GM12878 (cell line): Measurements from ENCODE around the gene ASIC4. TPM values are rescaled to one million over a fixed set of nuclear protein-coding genes. Genes with fewer than 3 reads are reported as not detected.

Experiments used
- ATAC-seq: fragments of 200-7000 bp; cut with Tn5 transposase; 3 replicates; pipeline ENCODE4 v1.9.1; 2020; ENCODE audit warnings: mild to moderate bottlenecking, moderate library complexity
- BruUV-seq: library from RNA; stranded (reverse); fragments of 400-500 nt; replicated peaks from 2 replicates; lab custom pipeline; 2021; lab: Mats Ljungman, UMichigan
- CTCF ChIA-PET: fragments of 300-600 bp; sonication (Branson Sonifier 250); formaldehyde crosslinking; extraction: SDS; loops from one replicate; lab custom pipeline; 2021; ENCODE audit warnings: inconsistent platforms; lab: Yijun Ruan, JAX
- POLR2A ChIA-PET: fragments of 350-600 bp; formaldehyde crosslinking; extraction: SDS; loops from one replicate; lab custom pipeline; 2021; ENCODE audit warnings: inconsistent platforms; lab: Charles Lee
- RAD21 ChIA-PET: fragments of 300-600 bp; sonication (Branson Sonifier 250); formaldehyde crosslinking; loops from one replicate; lab custom pipeline; 2023; ENCODE audit warnings: antibody characterized with exemption; ENCODE audit not compliant: unreplicated experiment; lab: Charles Lee
- SMC1A ChIA-PET: fragments of 300-600 bp; sonication (Branson Sonifier 250); formaldehyde crosslinking; loops from one replicate; lab custom pipeline; 2023; ENCODE audit not compliant: unreplicated experiment, uncharacterized antibody; lab: Charles Lee
- DNase-seq: peaks from one replicate; pipeline ENCODE4 v3.0.0-alpha.2; 2011; ENCODE audit warnings: low read depth, low spot score
- FAIRE-seq: peaks from 3 replicates; lab custom pipeline; 2011; peaks lifted over from hg19 to GRCh38; lab: Jason Lieb, UNC
- H2AFZ ChIP-seq: 2 replicates; pipeline ENCODE4 v1.6.0; 2011; ENCODE audit warnings: low read depth, low read length, control low read depth; ENCODE audit not compliant: control insufficient read depth
- H3K27ac ChIP-seq: 2 replicates; pipeline ENCODE4 v1.5.1; 2011; ENCODE audit warnings: control low read depth; ENCODE audit not compliant: control insufficient read depth, insufficient read depth
- H3K27me3 ChIP-seq, 2 experiments: replicated peaks in 1 of 2; 2 replicates each; pipeline versions ENCODE4 v1.6.0 to v1.6.1; 2011; ENCODE audit warnings: low read length in 1 of 2; ENCODE audit not compliant: control insufficient read depth in 2 of 2, insufficient read depth in 2 of 2
- H3K36me3 ChIP-seq, 2 experiments: 2 replicates each; pipeline ENCODE4 v1.5.1; 2011; ENCODE audit warnings: low read length in 1 of 2; ENCODE audit not compliant: control insufficient read depth in 2 of 2, insufficient read depth in 2 of 2
- H3K4me1 ChIP-seq: 2 replicates; pipeline ENCODE4 v1.6.1; 2011; ENCODE audit warnings: mild to moderate bottlenecking, low read length, moderate library complexity, mixed read lengths; ENCODE audit not compliant: control insufficient read depth, insufficient read depth
- H3K4me2 ChIP-seq: 2 replicates; pipeline ENCODE4 v1.6.0; 2011; ENCODE audit warnings: control low read depth; ENCODE audit not compliant: control insufficient read depth, insufficient read depth
- H3K4me3 ChIP-seq: fragments of 200-600 bp; sonication (generic); 2 replicates; pipeline ENCODE4 v1.5.1; 2016
- H3K79me2 ChIP-seq: 2 replicates; pipeline ENCODE4 v1.6.0; 2011; ENCODE audit warnings: low read length; ENCODE audit not compliant: control insufficient read depth, insufficient read depth
- H3K9ac ChIP-seq: 2 replicates; pipeline ENCODE4 v1.8.0; 2011; ENCODE audit warnings: low read length, control low read depth, mixed read lengths; ENCODE audit not compliant: control insufficient read depth, insufficient read depth
- H3K9me3 ChIP-seq: replicated peaks from 3 replicates; pipeline ENCODE4 v1.5.1; 2011; ENCODE audit warnings: mild to moderate bottlenecking, low read length; ENCODE audit not compliant: control insufficient read depth, insufficient read depth
- H4K20me1 ChIP-seq: 2 replicates; pipeline ENCODE4 v1.6.0; 2011; ENCODE audit not compliant: control insufficient read depth, insufficient read depth
- CREM ChIP-seq: IDR thresholded peaks from 2 replicates; pipeline ENCODE4 v1.6.1; 2014; ENCODE audit warnings: antibody characterized with exemption, low read depth
- FOS ChIP-seq: IDR thresholded peaks from 3 replicates; pipeline ENCODE4 v1.6.1; 2011; ENCODE audit warnings: borderline replicate concordance; ENCODE audit not compliant: insufficient read length; ENCODE audit errors: extremely low read depth
- IKZF2 ChIP-seq, 2 experiments: fragments of 450-650 bp; IDR thresholded peaks; 2 replicates each; pipeline ENCODE4 v1.6.1; 2017; ENCODE audit warnings: mild to moderate bottlenecking in 2 of 2, moderate library complexity in 2 of 2
- RAD21 ChIP-seq: IDR thresholded peaks from 2 replicates; pipeline ENCODE4 v1.6.1; 2011; ENCODE audit warnings: mild to moderate bottlenecking, low read depth, low read length, moderate library complexity; ENCODE audit not compliant: insufficient read depth
- RB1 ChIP-seq: fragments of 450-650 bp; formaldehyde crosslinking; IDR thresholded peaks from 2 replicates; pipeline ENCODE4 v1.6.1; 2017; ENCODE audit warnings: mild to moderate bottlenecking, borderline replicate concordance
- SIN3A ChIP-seq: IDR thresholded peaks from 2 replicates; pipeline ENCODE4 v1.6.1; 2012; ENCODE audit warnings: low read depth, low read length, improper control_type of control experiment
- SREBF1 ChIP-seq: IDR thresholded peaks from 2 replicates; pipeline ENCODE4 v1.6.1; 2012; ENCODE audit warnings: mild to moderate bottlenecking, low read length
- SREBF2 ChIP-seq: IDR thresholded peaks from 2 replicates; pipeline ENCODE4 v1.6.1; 2012; ENCODE audit warnings: mild to moderate bottlenecking, low read length
- SRF ChIP-seq, 2 experiments: IDR thresholded peaks; 2 replicates each; pipeline ENCODE4 v1.6.1; 2011; ENCODE audit warnings: low read depth in 2 of 2, low read length in 2 of 2, mild to moderate bottlenecking in 1 of 2, moderate library complexity in 1 of 2
- SUZ12 ChIP-seq: fragments of 200-600 bp; sonication (generic); IDR thresholded peaks from one replicate; pipeline ENCODE4 v1.6.1; 2018; ENCODE audit warnings: antibody characterized with exemption, mild to moderate bottlenecking; ENCODE audit not compliant: unreplicated experiment
- TAF1 ChIP-seq: IDR thresholded peaks from 2 replicates; pipeline ENCODE4 v1.6.1; 2011; ENCODE audit warnings: mild to moderate bottlenecking, low read depth, low read length, borderline replicate concordance
- TBL1XR1 ChIP-seq: IDR thresholded peaks from 2 replicates; pipeline ENCODE4 v1.6.1; 2012; ENCODE audit warnings: low read depth, low read length, improper control_type of control experiment
- ZNF217 ChIP-seq: fragments of 450-650 bp; IDR thresholded peaks from 2 replicates; pipeline ENCODE4 v1.6.1; 2017; ENCODE audit warnings: antibody characterized with exemption, mild to moderate bottlenecking
- ZNF274 ChIP-seq: IDR thresholded peaks from one replicate; pipeline ENCODE4 v1.8.0; 2011; ENCODE audit not compliant: insufficient read length, insufficient read depth
- WGBS: methylation state at CpG from one replicate; pipeline ENCODE4 v1.1.6; 2016; ENCODE audit warnings: low lambda C conversion rate; ENCODE audit not compliant: insufficient replicate concordance, insufficient coverage; ENCODE audit errors: missing lambda C conversion rate; 5-methylcytosine and 5-hydroxymethylcytosine counted together
- in situ Hi-C: fragments of 300-500 bp; cut with MboI; formaldehyde crosslinking; loops from 9 replicates; pipeline ENCODE4 v1.14.3; 2018; ENCODE audit warnings: mixed read lengths
- intact Hi-C: fragments of 100-400 bp; cut with micrococcal nuclease; formaldehyde crosslinking; loops from one replicate; pipeline ENCODE4 v1.14.2; 2022; ENCODE audit not compliant: unreplicated experiment
- polyA plus RNA-seq, 11 experiments: library from polyadenylated mRNA; depleted of rRNA in 4 of 11; unstranded in 6 of 11; stranded (reverse) in 5 of 11; fragments of >200 nt; fragmentation: Nextera tagmentation in 4 of 11; fragmentation: Illumina TruSeq in 1 of 11; extraction: Ambion mirVana in 4 of 11; extraction: Trizol in 1 of 11; gene quantifications; 1 replicate in 1 of 11; 2 replicates in 10 of 11; pipeline versions ENCODE4 v1.2.1 to v1.2.3, GENCODE V29; 2011 to 2016; ENCODE audit warnings: inconsistent platforms in 2 of 11, missing spikeins in 2 of 11, low read depth in 1 of 11
- total RNA-seq, 4 experiments: library from RNA; depleted of rRNA in 3 of 4; stranded (reverse); fragments of >200 nt in 3 of 4; fragmentation: Illumina TruSeq in 1 of 4; extraction: Trizol in 1 of 4; gene quantifications; 2 replicates each; pipeline versions ENCODE4 v1.2.1 to v1.2.3, GENCODE V29; 2013 to 2021
- TF ChIP-seq, protein P1 (sequence below): fragments of 450-650 bp; formaldehyde crosslinking; IDR thresholded peaks from 2 replicates; pipeline ENCODE4 v1.4.0; 2022; ENCODE audit warnings: mild to moderate bottlenecking, moderate library complexity

ASIC4 gene
- total and polyA plus RNA-seq, 10 of the 15 experiments (the other 5 are each of a cell fraction or from before 2014, with no cell fraction given): 0.01 TPM; not detected in 9

DNA sequence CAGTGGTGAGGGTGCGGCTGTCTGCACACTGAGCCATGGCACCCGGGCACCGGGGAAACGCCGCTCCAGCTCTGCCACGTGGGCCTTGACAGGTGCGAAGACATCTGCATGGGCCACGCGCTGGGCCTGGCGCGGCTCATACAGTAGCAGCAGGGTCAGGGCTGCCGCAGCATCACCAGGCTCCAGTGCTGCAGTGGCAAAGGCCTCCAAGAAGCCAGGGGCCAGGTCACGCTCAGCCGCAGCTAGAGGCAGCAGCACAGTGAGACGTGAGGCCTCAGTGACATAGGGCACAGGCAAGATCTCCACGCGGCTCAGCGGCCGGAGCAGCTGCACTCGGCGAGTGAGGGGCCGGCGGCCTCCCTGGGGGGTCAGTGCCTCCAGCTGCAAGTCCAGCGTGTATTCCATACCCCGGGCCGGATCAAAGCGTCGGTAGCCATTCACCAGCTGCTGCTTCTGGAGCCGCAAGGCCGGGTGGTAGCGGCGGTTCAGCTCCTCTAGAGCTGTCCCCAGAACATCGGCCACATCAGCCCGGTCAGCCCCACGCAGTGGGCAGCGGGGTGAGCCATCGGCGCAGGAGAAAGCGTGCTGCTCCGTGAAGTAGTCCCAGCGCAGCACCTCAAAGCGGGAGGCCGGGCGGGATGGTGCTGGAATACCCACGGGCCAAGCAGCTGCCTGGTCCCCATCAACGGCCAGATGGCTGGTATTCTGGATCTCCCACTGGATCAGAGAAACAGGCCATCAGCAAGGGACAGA is 25.8 kb downstream of the ASIC4 start:
- no peak for ATAC-seq
- no peaks in the 10 kb centered on the region for H4K20me1 ChIP-seq
- FAIRE-seq: no peak
- ChIA-PET SMC1A (interaction anchor here (0.6 to 2.5 kb wide), 3 partner anchors 87 to 150 kb away, joined by 3 to 17 read pairs (median 12); no protein-coding TSS in a partner anchor), POLR2A (no interaction called here), RAD21 (interaction anchor here (1.0 to 3.7 kb wide), 3 partner anchors 10 to 150 kb away, joined by 4 to 25 read pairs (median 20); no protein-coding TSS in a partner anchor), CTCF (interaction anchor here (0.6 to 4.6 kb wide), 12 partner anchors 8 to 151 kb away, joined by 3 to 68 read pairs (median 4); partner anchors contain the start of gene STK11IP)
- no TSS peak for BruUV-seq
- intact Hi-C loops: loop anchor here (2.0 kb wide), 1 partner anchor 59 kb away; no protein-coding TSS in a partner anchor
- no peaks in the 10 kb centered on the region; a peak in 1 of 4 replicates for H3K36me3 ChIP-seq
- peaks cover 3% of the 10 kb centered on the region; the same call in 1 of the 2 replicates for H3K4me1 ChIP-seq
- H3K4me2 ChIP-seq: no peak overlapping the region
- no peak overlapping the region for H3K4me3 ChIP-seq
- in situ Hi-C loops: loop anchor here (5.0 kb wide), 1 partner anchor 147 kb away; no protein-coding TSS in a partner anchor
- no peak overlapping the region for H3K9ac ChIP-seq
- TF ChIP-seq ZNF217 (no peak), RAD21 (no peak), RB1 (no peak), SIN3A (no peak), ZNF274 (no peak), CREM (no peak), TBL1XR1 (no peak), TAF1 (no peak), SRF (IDR thresholded peaks at IDR 0.05; ENCODE audit: low read depth in 2 of 2, low read length in 2 of 2) (no peak), IKZF2 (IDR thresholded peaks at IDR 0.05) (no peak), SREBF1 (no peak), SREBF2 (no peak), FOS (no peak), SUZ12 (no peak)
- TF ChIP-seq, protein P1, sequence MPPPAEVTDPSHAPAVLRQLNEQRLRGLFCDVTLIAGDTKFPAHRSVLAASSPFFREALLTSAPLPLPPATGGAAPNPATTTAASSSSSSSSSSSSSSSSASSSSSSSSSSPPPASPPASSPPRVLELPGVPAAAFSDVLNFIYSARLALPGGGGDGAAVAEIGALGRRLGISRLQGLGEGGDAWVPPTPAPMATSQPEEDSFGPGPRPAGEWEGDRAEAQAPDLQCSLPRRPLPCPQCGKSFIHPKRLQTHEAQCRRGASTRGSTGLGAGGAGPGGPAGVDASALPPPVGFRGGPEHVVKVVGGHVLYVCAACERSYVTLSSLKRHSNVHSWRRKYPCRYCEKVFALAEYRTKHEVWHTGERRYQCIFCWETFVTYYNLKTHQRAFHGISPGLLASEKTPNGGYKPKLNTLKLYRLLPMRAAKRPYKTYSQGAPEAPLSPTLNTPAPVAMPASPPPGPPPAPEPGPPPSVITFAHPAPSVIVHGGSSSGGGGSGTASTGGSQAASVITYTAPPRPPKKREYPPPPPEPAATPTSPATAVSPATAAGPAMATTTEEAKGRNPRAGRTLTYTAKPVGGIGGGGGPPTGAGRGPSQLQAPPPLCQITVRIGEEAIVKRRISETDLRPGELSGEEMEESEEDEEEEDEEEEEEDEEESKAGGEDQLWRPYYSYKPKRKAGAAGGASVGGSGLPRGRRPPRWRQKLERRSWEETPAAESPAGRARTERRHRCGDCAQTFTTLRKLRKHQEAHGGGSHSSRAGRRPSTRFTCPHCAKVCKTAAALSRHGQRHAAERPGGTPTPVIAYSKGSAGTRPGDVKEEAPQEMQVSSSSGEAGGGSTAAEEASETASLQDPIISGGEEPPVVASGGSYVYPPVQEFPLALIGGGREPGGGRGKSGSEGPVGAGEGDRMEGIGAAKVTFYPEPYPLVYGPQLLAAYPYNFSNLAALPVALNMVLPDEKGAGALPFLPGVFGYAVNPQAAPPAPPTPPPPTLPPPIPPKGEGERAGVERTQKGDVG (CRISPR knock-in tag): no peak
- WGBS: 84% methylated on average over 46 of the region's 46 CpGs
- H3K27me3 ChIP-seq: peaks cover 0 to 3% of the 10 kb centered on the region in 2 experiments; a peak in 1 of 4 replicates
- no peak for DNase-seq
- H3K79me2 ChIP-seq: no peaks in the 10 kb centered on the region
- no peak overlapping the region for H3K27ac ChIP-seq
- H3K9me3 ChIP-seq: no peaks in the 10 kb centered on the region
- no peak overlapping the region for H2AFZ ChIP-seq
